BJ (cell line): ENCODE measurements around the gene POU2AF1. TPM values are rescaled to one million over a fixed set of nuclear protein-coding genes. Genes with fewer than 3 reads are reported as not detected.
"Not testable (repeated sequence)": the region's sequence is repeated elsewhere in the genome, so short reads cannot be mapped to it uniquely, and the experiment has no call there.

Experiments used
- CTCF ChIA-PET: fragments of 350-600 bp; formaldehyde crosslinking; extraction: SDS; loops from one replicate; lab custom pipeline; 2021; ENCODE audit warnings: antibody characterized with exemption, inconsistent platforms; lab: Yijun Ruan, JAX
- POLR2A ChIA-PET: fragments of 300-600 bp; sonication (Branson Sonifier 250); formaldehyde crosslinking; extraction: SDS; loops from one replicate; lab custom pipeline; 2021; ENCODE audit warnings: antibody characterized with exemption; lab: Charles Lee
- DNase-seq: peaks from one replicate; pipeline ENCODE4 v3.0.0-alpha.2; 2011; ENCODE audit warnings: low read depth
- H3K27me3 ChIP-seq: 2 replicates; pipeline ENCODE4 v1.6.0; 2011; ENCODE audit warnings: low read length; ENCODE audit not compliant: control insufficient read depth, insufficient read depth
- H3K36me3 ChIP-seq: 2 replicates; pipeline ENCODE4 v1.5.1; 2011; ENCODE audit warnings: low read length; ENCODE audit not compliant: control insufficient read depth, insufficient read depth
- H3K4me3 ChIP-seq: 2 replicates; pipeline ENCODE4 v1.5.1; 2011; ENCODE audit warnings: low read depth, mild to moderate bottlenecking, control low read depth, low read length
- CTCF ChIP-seq: IDR thresholded peaks from 2 replicates; pipeline ENCODE4 v1.5.1; 2011; ENCODE audit warnings: low read depth, mild to moderate bottlenecking, control low read depth, inconsistent platforms, low read length, moderate library complexity; ENCODE audit not compliant: insufficient read depth
- polyA plus RNA-seq: library from polyadenylated mRNA; depleted of rRNA; stranded (reverse); fragments of >200 nt; gene quantifications from 2 replicates; pipeline ENCODE4 v1.2.3, GENCODE V29; 2011

The POU2AF1 gene
- polyA plus RNA-seq, 1 experiment = not detected

- TF ChIP-seq CTCF = no peak
- ChIA-PET CTCF (no interaction called here), POLR2A (no interaction called here)
- no peaks in the 10 kb centered on the region; the same call in none of the 2 replicates for H3K27me3 ChIP-seq
- H3K36me3 ChIP-seq = no peaks in the 10 kb centered on the region
- DNase-seq = no peak
- no peak overlapping the region for H3K4me3 ChIP-seq
Measured at GRCh38 chr11:111395749-111396148, 16.7 kb upstream of the POU2AF1 start.

DNA sequence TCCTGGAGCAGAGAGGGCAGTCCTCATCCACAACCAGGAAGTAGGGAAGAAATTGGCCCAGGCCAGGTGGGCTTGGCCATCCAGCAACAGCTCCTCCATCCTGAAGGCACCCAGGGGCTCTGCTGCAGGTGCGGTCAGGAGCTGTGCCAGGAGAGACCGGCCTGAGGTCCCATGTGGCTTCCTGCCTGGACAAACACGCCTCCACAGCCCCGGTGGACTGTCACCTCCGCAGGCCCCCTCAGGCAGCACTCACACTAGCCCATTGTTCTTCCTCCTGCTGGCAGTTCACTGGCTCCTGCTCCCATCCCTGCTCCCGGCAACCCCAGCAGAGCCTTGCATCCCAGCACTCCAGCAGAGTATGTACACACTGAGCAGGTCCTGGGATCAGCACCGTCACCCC, 16.0 kb upstream of the POU2AF1 start:
- Histone ChIP-seq H3K36me3 (no peaks in the 10 kb centered on the region), H3K4me3 (no peak overlapping the region), H3K27me3 (no peaks in the 10 kb centered on the region; the same call in none of the 2 replicates)
- ChIA-PET POLR2A (no interaction called here), CTCF (no interaction called here)
- TF ChIP-seq CTCF = no peak
- no peak for DNase-seq

DNA sequence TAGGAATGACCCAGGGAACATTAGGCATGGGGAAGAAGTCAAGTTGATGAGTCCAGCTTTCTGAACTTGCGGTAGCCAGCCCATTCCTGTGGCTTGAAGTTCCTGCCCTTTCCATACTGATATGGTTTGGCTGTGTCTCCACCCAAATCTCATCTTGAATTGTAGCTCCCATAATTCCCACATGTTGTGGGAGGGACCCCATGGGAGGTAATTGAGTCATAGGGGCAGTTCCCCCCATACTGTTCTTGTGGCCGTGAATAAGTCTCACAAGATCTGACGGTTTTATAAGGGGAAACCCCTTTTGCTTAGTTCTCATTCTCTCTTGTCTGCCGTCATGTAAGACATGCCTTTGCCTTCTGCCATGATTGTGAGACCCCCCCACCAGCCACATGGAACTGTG, 15.1 kb upstream of the POU2AF1 start:
- H3K4me3 ChIP-seq, H3K27me3 ChIP-seq, CTCF ChIA-PET, DNase-seq, POLR2A ChIA-PET, H3K36me3 ChIP-seq: not testable (repeated sequence)

DNA sequence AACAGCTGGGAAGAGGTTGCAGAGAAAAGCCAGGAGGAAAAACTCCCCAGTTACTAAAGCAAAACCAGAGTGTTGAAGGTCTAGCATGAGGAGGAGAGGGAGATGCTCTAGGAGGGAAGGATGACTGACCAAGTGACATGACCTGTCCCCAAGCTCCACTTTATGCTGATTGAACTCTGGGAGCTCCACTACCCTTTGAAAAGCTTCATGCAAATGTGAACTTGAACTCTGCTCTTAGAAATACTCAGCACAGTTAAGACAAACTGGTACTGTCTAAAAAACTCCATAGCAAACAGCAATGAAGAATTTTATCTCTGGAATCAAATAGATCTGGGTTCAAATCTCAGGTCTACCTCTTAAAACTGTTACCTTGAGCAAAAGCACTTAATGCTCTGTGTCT, 14.5 kb upstream of the POU2AF1 start:
- POLR2A ChIA-PET = no interaction called here
- Histone ChIP-seq H3K36me3 (no peaks in the 10 kb centered on the region), H3K27me3 (no peaks in the 10 kb centered on the region; the same call in none of the 2 replicates), H3K4me3 (no peak overlapping the region)
- TF ChIP-seq CTCF = no peak
- DNase-seq = no peak
- CTCF ChIA-PET = interaction anchor here (0.9 to 1.3 kb wide), 2 partner anchors 15 to 36 kb away, joined by 3 to 5 read pairs; no protein-coding TSS in a partner anchor

- no peak for DNase-seq
- no peak for TF ChIP-seq CTCF
- Histone ChIP-seq H3K4me3 (no peak overlapping the region), H3K36me3 (no peaks in the 10 kb centered on the region), H3K27me3 (no peaks in the 10 kb centered on the region; the same call in none of the 2 replicates)
- ChIA-PET POLR2A (no interaction called here), CTCF (interaction anchor here (0.9 to 1.3 kb wide), 2 partner anchors 16 to 36 kb away, joined by 3 to 5 read pairs; no protein-coding TSS in a partner anchor)
Measured at GRCh38 chr11:111393096-111393495, 14.0 kb upstream of the POU2AF1 start.

DNA sequence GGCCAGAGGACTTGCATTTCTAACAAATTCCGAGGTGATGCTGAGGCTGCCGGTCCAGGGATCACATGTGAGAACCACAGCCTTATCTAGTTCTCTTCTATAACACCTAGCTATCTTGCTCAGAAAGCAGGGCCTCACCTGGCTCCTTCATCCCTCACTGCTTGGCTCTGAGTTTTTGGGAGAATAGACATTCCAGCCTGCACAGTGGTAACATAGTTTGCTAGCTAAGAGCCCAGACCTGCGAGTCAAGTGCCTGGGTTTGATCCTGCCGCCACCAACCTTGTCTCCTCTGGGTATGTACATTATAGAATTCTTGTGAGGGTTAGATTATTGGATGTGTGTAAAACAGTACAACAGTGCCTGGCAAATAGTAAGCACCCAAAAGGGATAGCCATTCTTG, 13.5 kb upstream of the POU2AF1 start:
- Histone ChIP-seq H3K4me3 (no peak overlapping the region), H3K27me3 (no peaks in the 10 kb centered on the region; the same call in none of the 2 replicates), H3K36me3 (no peaks in the 10 kb centered on the region)
- no peak for DNase-seq
- ChIA-PET POLR2A (no interaction called here), CTCF (interaction anchor here (1.3 kb wide), 1 partner anchor 37 kb away, joined by 5 read pairs; no protein-coding TSS in a partner anchor)
- TF ChIP-seq CTCF = no peak
